Measurements from ENCODE around the gene SSBP2. TPM values are rescaled to one million over a fixed set of nuclear protein-coding genes. Genes with fewer than 3 reads are reported as not detected.
"Not testable (repeated sequence)": the region's sequence is repeated elsewhere in the genome, so short reads cannot be mapped to it uniquely, and the experiment has no call there.

The SSBP2 gene
- total RNA-seq, 1 experiment from 2014 or later, result 13.8 TPM

- H3K4me3 ChIP-seq, result no peak overlapping the region
- no peak for DNase-seq
- H3K36me3 ChIP-seq, result no peaks in the 10 kb centered on the region; the same call in 1 of the 2 replicates
- H3K9me3 ChIP-seq, result no peaks in the 10 kb centered on the region
- no peaks in the 10 kb centered on the region for H3K27me3 ChIP-seq
These were observed 146.7 kb downstream of the SSBP2 start for GRCh38 chr5:81604193-81604592.

GRCh38 chr5:81601919-81602318 is 149.0 kb downstream of the SSBP2 start:
- no peak for DNase-seq
- Histone ChIP-seq H3K9me3 (no peaks in the 10 kb centered on the region; the same call in 1 of the 2 replicates), H3K36me3 (no peaks in the 10 kb centered on the region; the same call in 1 of the 2 replicates)

GRCh38 chr5:81592085-81592484 is 158.8 kb downstream of the SSBP2 start:
- H3K4me3 ChIP-seq, DNase-seq, H3K36me3 ChIP-seq, H3K27me3 ChIP-seq: not testable (repeated sequence)
- peaks cover 11% of the 10 kb centered on the region for H3K9me3 ChIP-seq

More at GRCh38 chr5:81601919-81602318, 149.0 kb downstream of the SSBP2 start:
- Histone ChIP-seq H3K4me3 (no peak overlapping the region), H3K27me3 (no peaks in the 10 kb centered on the region)

GRCh38 chr5:81590498-81591384 is 160.2 kb downstream of the SSBP2 start:
- H3K27me3 ChIP-seq, result no peaks in the 10 kb centered on the region
- H3K9me3 ChIP-seq, result peaks cover 9% of the 10 kb centered on the region
- H3K4me3 ChIP-seq, result no peak overlapping the region
- DNase-seq, result no peak
- no peaks in the 10 kb centered on the region for H3K36me3 ChIP-seq

- no peak for DNase-seq
- Histone ChIP-seq H3K27me3 (no peaks in the 10 kb centered on the region), H3K36me3 (no peaks in the 10 kb centered on the region), H3K9me3 (no peaks in the 10 kb centered on the region), H3K4me3 (no peak overlapping the region)
These were observed 171.5 kb downstream of the SSBP2 start for GRCh38 chr5:81579262-81579924.

GRCh38 chr5:81577091-81577490 is 173.8 kb downstream of the SSBP2 start:
- no peaks in the 10 kb centered on the region for H3K36me3 ChIP-seq
- H3K4me3 ChIP-seq, result no peak overlapping the region
- no peaks in the 10 kb centered on the region for H3K9me3 ChIP-seq
- H3K27me3 ChIP-seq, result no peaks in the 10 kb centered on the region
- DNase-seq, result no peak

GRCh38 chr5:81575924-81576323 is 175.0 kb downstream of the SSBP2 start:
- no peak for DNase-seq
- Histone ChIP-seq H3K4me3 (no peak overlapping the region), H3K9me3 (no peaks in the 10 kb centered on the region), H3K36me3 (no peaks in the 10 kb centered on the region), H3K27me3 (no peaks in the 10 kb centered on the region)

- H3K4me3 ChIP-seq, result no peak overlapping the region
- DNase-seq, result no peak
- H3K9me3 ChIP-seq, result no peaks in the 10 kb centered on the region
- no peaks in the 10 kb centered on the region for H3K27me3 ChIP-seq
- H3K36me3 ChIP-seq, result no peaks in the 10 kb centered on the region
These were observed 178.7 kb downstream of the SSBP2 start for GRCh38 chr5:81572201-81572600.

GRCh38 chr5:81558188-81558587 is 192.7 kb downstream of the SSBP2 start:
- DNase-seq, result no peak

GRCh38 chr5:81556809-81557208 is 194.1 kb downstream of the SSBP2 start:
- Histone ChIP-seq H3K4me3 (no peak overlapping the region), H3K36me3 (no peaks in the 10 kb centered on the region), H3K27me3 (no peaks in the 10 kb centered on the region), H3K9me3 (no peaks in the 10 kb centered on the region)
- DNase-seq, result no peak

More at GRCh38 chr5:81558188-81558587, 192.7 kb downstream of the SSBP2 start:
- H3K36me3 ChIP-seq, result no peaks in the 10 kb centered on the region
- no peak overlapping the region for H3K4me3 ChIP-seq
- no peaks in the 10 kb centered on the region for H3K9me3 ChIP-seq
- H3K27me3 ChIP-seq, result no peaks in the 10 kb centered on the region

GRCh38 chr5:81555865-81556264 is 195.0 kb downstream of the SSBP2 start:
- no peaks in the 10 kb centered on the region for H3K9me3 ChIP-seq
- H3K4me3 ChIP-seq, result no peak overlapping the region

GRCh38 chr5:81554647-81555046 is 196.2 kb downstream of the SSBP2 start:
- no peak for DNase-seq
- no peak overlapping the region for H3K4me3 ChIP-seq
- no peaks in the 10 kb centered on the region for H3K27me3 ChIP-seq
- H3K9me3 ChIP-seq, result no peaks in the 10 kb centered on the region
- H3K36me3 ChIP-seq, result no peaks in the 10 kb centered on the region

More at GRCh38 chr5:81555865-81556264, 195.0 kb downstream of the SSBP2 start:
- no peaks in the 10 kb centered on the region for H3K36me3 ChIP-seq
- H3K27me3 ChIP-seq, result no peaks in the 10 kb centered on the region
- no peak for DNase-seq

GRCh38 chr5:81553567-81554212 is 197.2 kb downstream of the SSBP2 start:
- Histone ChIP-seq H3K4me3 (no peak overlapping the region), H3K36me3 (no peaks in the 10 kb centered on the region), H3K9me3 (no peaks in the 10 kb centered on the region), H3K27me3 (no peaks in the 10 kb centered on the region)
- DNase-seq, result no peak

GRCh38 chr5:81552852-81553566 is 197.9 kb downstream of the SSBP2 start:
- H3K4me3 ChIP-seq, result no peak overlapping the region
- DNase-seq, result no peak
- no peaks in the 10 kb centered on the region for H3K36me3 ChIP-seq
- no peaks in the 10 kb centered on the region for H3K9me3 ChIP-seq
- H3K27me3 ChIP-seq, result no peaks in the 10 kb centered on the region

- no peaks in the 10 kb centered on the region for H3K9me3 ChIP-seq
- H3K4me3 ChIP-seq, result no peak overlapping the region
- DNase-seq, result no peak
- H3K27me3 ChIP-seq, result no peaks in the 10 kb centered on the region
- no peaks in the 10 kb centered on the region for H3K36me3 ChIP-seq
These were observed 201.8 kb downstream of the SSBP2 start for GRCh38 chr5:81549123-81549522.

GRCh38 chr5:81547001-81547400 is 203.9 kb downstream of the SSBP2 start:
- H3K27me3 ChIP-seq, result no peaks in the 10 kb centered on the region
- no peak overlapping the region for H3K4me3 ChIP-seq
- DNase-seq, result no peak
- no peaks in the 10 kb centered on the region for H3K9me3 ChIP-seq
- H3K36me3 ChIP-seq, result no peaks in the 10 kb centered on the region

- Histone ChIP-seq H3K36me3 (no peaks in the 10 kb centered on the region), H3K9me3 (no peaks in the 10 kb centered on the region), H3K4me3 (no peak overlapping the region), H3K27me3 (no peaks in the 10 kb centered on the region)
- no peak for DNase-seq
These were observed 205.0 kb downstream of the SSBP2 start for GRCh38 chr5:81545911-81546310.
